SU-DHL-6 (cell line): ENCODE data around the gene TOR2A.

Experiments
- H2AFZ ChIP-seq: fragments of 200-600 bp; sonication (generic); 2 replicates; pipeline ENCODE4 v1.6.1; 2014; ENCODE audit warnings: low read depth, mild to moderate bottlenecking, moderate library complexity, mixed read lengths, antibody characterized with exemption, low read length; ENCODE audit not compliant: severe bottlenecking
- H3F3A ChIP-seq: fragments of 200-600 bp; shearing (Covaris generic); 2 replicates; pipeline ENCODE4 v1.6.0; 2016; ENCODE audit warnings: antibody characterized with exemption, mild to moderate bottlenecking; ENCODE audit not compliant: insufficient read depth
- H3K27ac ChIP-seq: fragments of 200-600 bp; sonication (generic); 2 replicates; pipeline ENCODE4 v1.5.1; 2016; ENCODE audit warnings: low read depth, mild to moderate bottlenecking, low read length, moderate library complexity, mixed read lengths
- H3K27me3 ChIP-seq: fragments of 200-600 bp; sonication (generic), shearing (Covaris generic); 2 replicates; pipeline ENCODE4 v1.6.0; 2014; ENCODE audit warnings: mild to moderate bottlenecking, low read length
- H3K36me3 ChIP-seq: fragments of 200-600 bp; sonication (generic); 2 replicates; pipeline ENCODE4 v1.6.1; 2014; ENCODE audit warnings: mild to moderate bottlenecking, low read length, mixed read lengths
- H3K4me2 ChIP-seq: fragments of 300-600, 200-600 bp; shearing (Covaris generic), sonication (generic); 2 replicates; pipeline ENCODE4 v1.6.0; 2014; ENCODE audit warnings: low read length, low read depth, mild to moderate bottlenecking; ENCODE audit not compliant: poor library complexity, severe bottlenecking
- H3K4me3 ChIP-seq: fragments of 200-600 bp; sonication (generic); 2 replicates; pipeline ENCODE4 v1.5.1; 2014; ENCODE audit warnings: antibody characterized with exemption, low read length, mild to moderate bottlenecking, mixed read lengths; ENCODE audit not compliant: insufficient read depth, poor library complexity, severe bottlenecking
- H3K79me2 ChIP-seq: fragments of 200-600 bp; sonication (generic); 2 replicates; pipeline ENCODE4 v1.6.1; 2014; ENCODE audit warnings: mild to moderate bottlenecking, low read length, moderate library complexity; ENCODE audit not compliant: insufficient read depth
- H3K9ac ChIP-seq: fragments of 200-600 bp; sonication (generic); 2 replicates; pipeline ENCODE4 v1.7.0; 2014; ENCODE audit warnings: mild to moderate bottlenecking, low read length
- H3K9me2 ChIP-seq: fragments of 200-600 bp; sonication (generic); replicated peaks from 2 replicates; pipeline ENCODE4 v1.6.1; 2014; ENCODE audit warnings: low read length; ENCODE audit not compliant: insufficient read depth
- H3K9me3 ChIP-seq: fragments of 200-600 bp; sonication (generic); 2 replicates; pipeline ENCODE4 v1.6.1; 2014; ENCODE audit warnings: low read length, mixed read lengths; ENCODE audit not compliant: insufficient read depth
- H4K20me1 ChIP-seq: fragments of 200-600 bp; sonication (generic); 2 replicates; pipeline ENCODE4 v1.6.1; 2014; ENCODE audit warnings: low read depth, mild to moderate bottlenecking, antibody characterized with exemption, low read length, moderate library complexity, mixed read lengths
- EZH2phosphoT487 ChIP-seq: fragments of 200-600 bp; sonication (generic), shearing (Covaris generic); conservative IDR thresholded peaks from 2 replicates; pipeline ENCODE4 v1.6.1; 2018; ENCODE audit warnings: mild to moderate bottlenecking, antibody characterized with exemption, low read length, moderate library complexity, mixed read lengths
- TF ChIP-seq, protein P1 (sequence below): fragments of 200-600 bp; sonication (generic); IDR thresholded peaks from one replicate; pipeline ENCODE4 v1.5.1; 2017; ENCODE audit warnings: antibody characterized with exemption, mild to moderate bottlenecking, low read length, moderate library complexity; ENCODE audit not compliant: insufficient read depth, poor library complexity, severe bottlenecking

The TOR2A gene

GRCh38 chr9:127753148-127753547, 18.1 kb upstream of the TOR2A start:
- TF ChIP-seq, protein P1, sequence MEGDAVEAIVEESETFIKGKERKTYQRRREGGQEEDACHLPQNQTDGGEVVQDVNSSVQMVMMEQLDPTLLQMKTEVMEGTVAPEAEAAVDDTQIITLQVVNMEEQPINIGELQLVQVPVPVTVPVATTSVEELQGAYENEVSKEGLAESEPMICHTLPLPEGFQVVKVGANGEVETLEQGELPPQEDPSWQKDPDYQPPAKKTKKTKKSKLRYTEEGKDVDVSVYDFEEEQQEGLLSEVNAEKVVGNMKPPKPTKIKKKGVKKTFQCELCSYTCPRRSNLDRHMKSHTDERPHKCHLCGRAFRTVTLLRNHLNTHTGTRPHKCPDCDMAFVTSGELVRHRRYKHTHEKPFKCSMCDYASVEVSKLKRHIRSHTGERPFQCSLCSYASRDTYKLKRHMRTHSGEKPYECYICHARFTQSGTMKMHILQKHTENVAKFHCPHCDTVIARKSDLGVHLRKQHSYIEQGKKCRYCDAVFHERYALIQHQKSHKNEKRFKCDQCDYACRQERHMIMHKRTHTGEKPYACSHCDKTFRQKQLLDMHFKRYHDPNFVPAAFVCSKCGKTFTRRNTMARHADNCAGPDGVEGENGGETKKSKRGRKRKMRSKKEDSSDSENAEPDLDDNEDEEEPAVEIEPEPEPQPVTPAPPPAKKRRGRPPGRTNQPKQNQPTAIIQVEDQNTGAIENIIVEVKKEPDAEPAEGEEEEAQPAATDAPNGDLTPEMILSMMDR: no peak
- no peak for TF ChIP-seq EZH2phosphoT487
- H4K20me1 ChIP-seq: no peaks in the 10 kb centered on the region
- H3K9me3 ChIP-seq: no peaks in the 10 kb centered on the region
- H3K9ac ChIP-seq: no peak overlapping the region
- no peak overlapping the region for H3K4me3 ChIP-seq
- H3K27ac ChIP-seq: no peak overlapping the region
- no peaks in the 10 kb centered on the region for H3F3A ChIP-seq
- no peaks in the 10 kb centered on the region for H3K27me3 ChIP-seq
- no peak overlapping the region for H2AFZ ChIP-seq
- H3K79me2 ChIP-seq: no peaks in the 10 kb centered on the region
- H3K36me3 ChIP-seq: no peaks in the 10 kb centered on the region
- H3K4me2 ChIP-seq: no peak overlapping the region
- no peaks in the 10 kb centered on the region for H3K9me2 ChIP-seq

GRCh38 chr9:127751269-127752054, 16.4 kb upstream of the TOR2A start:
- Histone ChIP-seq H3K36me3 (no peaks in the 10 kb centered on the region), H4K20me1 (no peaks in the 10 kb centered on the region), H3K27ac (no peak overlapping the region), H3K9ac (no peak overlapping the region), H3K4me3 (no peak overlapping the region), H3K9me3 (no peaks in the 10 kb centered on the region), H2AFZ (no peak overlapping the region), H3K27me3 (no peaks in the 10 kb centered on the region), H3F3A (no peaks in the 10 kb centered on the region), H3K79me2 (no peaks in the 10 kb centered on the region), H3K9me2 (no peaks in the 10 kb centered on the region), H3K4me2 (no peak overlapping the region)
- TF ChIP-seq EZH2phosphoT487: no peak
- TF ChIP-seq, protein P1: no peak

DNA sequence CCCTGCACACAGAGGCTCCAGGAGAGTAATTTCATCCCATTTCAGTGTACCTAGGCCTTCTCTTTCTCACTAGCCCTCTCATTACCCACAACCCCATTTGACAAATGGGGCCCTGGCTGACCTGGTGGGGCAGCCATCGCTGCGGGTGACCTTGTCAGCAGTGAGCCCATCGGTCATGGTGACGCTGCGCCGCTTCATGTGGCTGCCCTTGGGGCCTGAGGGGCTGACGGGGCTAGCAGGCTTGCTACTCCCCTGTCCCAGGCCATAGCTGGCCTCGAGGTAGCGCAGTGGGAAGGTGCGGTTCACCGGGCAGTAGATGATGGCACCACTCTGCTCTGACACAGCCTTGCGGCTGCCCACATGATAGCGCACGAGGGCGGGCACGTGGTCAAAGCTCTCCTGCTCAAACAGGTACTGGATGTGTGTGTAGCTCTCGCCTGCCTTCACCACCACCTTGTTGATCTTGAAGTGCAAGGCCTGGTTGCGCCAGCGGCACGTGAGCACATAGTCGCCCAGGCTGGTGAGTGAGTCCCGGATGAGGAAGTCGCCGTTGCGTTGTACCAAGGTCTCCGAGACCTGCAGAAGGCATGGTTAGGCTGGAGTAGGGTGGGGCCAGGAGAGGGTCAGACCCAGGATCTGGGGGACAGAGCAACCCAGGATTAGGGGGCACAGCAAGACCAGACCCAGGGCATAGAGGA, 14.1 kb upstream of the TOR2A start:
- Histone ChIP-seq H3K79me2 (no peaks in the 10 kb centered on the region), H3K4me3 (no peak overlapping the region), H3K27me3 (no peaks in the 10 kb centered on the region), H3K27ac (no peak overlapping the region), H3K9me3 (no peaks in the 10 kb centered on the region), H3K9me2 (no peaks in the 10 kb centered on the region), H3K36me3 (no peaks in the 10 kb centered on the region), H2AFZ (no peak overlapping the region), H3F3A (no peaks in the 10 kb centered on the region), H3K4me2 (no peak overlapping the region), H4K20me1 (no peaks in the 10 kb centered on the region), H3K9ac (no peak overlapping the region)
- TF ChIP-seq, protein P1: no peak
- TF ChIP-seq EZH2phosphoT487: no peak
